Neural cell (in vitro differentiated cells): Measurements from ENCODE around the gene DST. TPM values are rescaled to one million over a fixed set of nuclear protein-coding genes. Genes with fewer than 3 reads are reported as not detected.

Experiments
- H2AFZ ChIP-seq: fragments of 200-600, 300-800 bp; sonication (generic), shearing (Covaris generic); 2 replicates; pipeline ENCODE4 v1.6.0; 2014; ENCODE audit warnings: low read depth, mild to moderate bottlenecking, antibody characterized with exemption, low read length, moderate library complexity
- H3F3A ChIP-seq: fragments of 200-600 bp; shearing (Covaris generic); 2 replicates; pipeline ENCODE4 v1.6.1; 2016; ENCODE audit warnings: mild to moderate bottlenecking, moderate library complexity, mixed read lengths, antibody characterized with exemption, low read length; ENCODE audit not compliant: insufficient read depth, poor library complexity, severe bottlenecking
- H3K27ac ChIP-seq: fragments of 200-600, 300-800 bp; sonication (generic), shearing (Covaris generic); 2 replicates; pipeline ENCODE4 v1.5.1; 2014; ENCODE audit warnings: mild to moderate bottlenecking, low read length, moderate library complexity
- H3K27me3 ChIP-seq: fragments of 300-800, 200-600 bp; sonication (generic), shearing (Covaris generic); 2 replicates; pipeline ENCODE4 v1.6.0; 2014; ENCODE audit warnings: mild to moderate bottlenecking, low read depth, low read length, moderate library complexity; ENCODE audit not compliant: insufficient read depth
- H3K36me3 ChIP-seq: fragments of 300-800, 200-600 bp; sonication (generic), shearing (Covaris generic); 2 replicates; pipeline ENCODE4 v1.5.1; 2014; ENCODE audit warnings: mild to moderate bottlenecking, antibody characterized with exemption, low read length, moderate library complexity; ENCODE audit not compliant: insufficient read depth
- H3K4me2 ChIP-seq: fragments of 300-800, 200-600 bp; sonication (generic), shearing (Covaris generic); 2 replicates; pipeline ENCODE4 v1.6.0; 2014; ENCODE audit warnings: mild to moderate bottlenecking, low read length
- H3K4me3 ChIP-seq: fragments of 300-800, 200-600 bp; sonication (generic), shearing (Covaris generic); 2 replicates; pipeline ENCODE4 v1.5.1; 2014; ENCODE audit warnings: mild to moderate bottlenecking, low read length, moderate library complexity
- H3K79me2 ChIP-seq: fragments of 200-600 bp; shearing (Covaris generic); replicated peaks from 2 replicates; pipeline ENCODE4 v1.6.0; 2014; ENCODE audit warnings: mild to moderate bottlenecking, low read length, moderate library complexity; ENCODE audit not compliant: insufficient read depth
- H3K9ac ChIP-seq: fragments of 300-800, 200-600 bp; sonication (generic), shearing (Covaris generic); 2 replicates; pipeline ENCODE4 v1.6.1; 2016; ENCODE audit warnings: mild to moderate bottlenecking, low read length, mixed read lengths
- H3K9me2 ChIP-seq: fragments of 200-600 bp; shearing (Covaris generic); 2 replicates; pipeline ENCODE4 v1.6.1; 2016; ENCODE audit warnings: mild to moderate bottlenecking, low read length, mixed read lengths; ENCODE audit not compliant: insufficient read depth
- H3K9me3 ChIP-seq: fragments of 200-600, 300-800 bp; sonication (generic), shearing (Covaris generic); 2 replicates; pipeline ENCODE4 v1.6.1; 2016; ENCODE audit warnings: mild to moderate bottlenecking, mixed run types, low read length, moderate library complexity, mixed read lengths
- H4K20me1 ChIP-seq: fragments of 200-600 bp; shearing (Covaris generic); 2 replicates; pipeline ENCODE4 v1.6.1; 2016; ENCODE audit warnings: mild to moderate bottlenecking, mixed run types; ENCODE audit not compliant: insufficient read depth
- EP300 ChIP-seq: fragments of 450-650 bp; conservative IDR thresholded peaks from 2 replicates; pipeline ENCODE4 v1.6.1; 2014; ENCODE audit warnings: antibody characterized with exemption, mild to moderate bottlenecking, moderate library complexity; ENCODE audit not compliant: poor library complexity, severe bottlenecking
- EZH2 ChIP-seq: fragments of 200-600, 300-800 bp; shearing (Covaris generic), sonication (generic); IDR thresholded peaks from 2 replicates; pipeline ENCODE4 v1.6.1; 2014; ENCODE audit warnings: antibody characterized with exemption, low read length, borderline replicate concordance, mild to moderate bottlenecking; ENCODE audit not compliant: insufficient read depth, poor library complexity, severe bottlenecking
- MXI1 ChIP-seq: fragments of 450-650 bp; conservative IDR thresholded peaks from 2 replicates; pipeline ENCODE4 v1.6.1; 2014; ENCODE audit warnings: antibody characterized with exemption, mild to moderate bottlenecking; ENCODE audit not compliant: poor library complexity, severe bottlenecking
- POLR2AphosphoS5 ChIP-seq: IDR thresholded peaks from 2 replicates; pipeline ENCODE4 v1.6.1; 2012
- RAD21 ChIP-seq: fragments of 450-650 bp; conservative IDR thresholded peaks from 2 replicates; pipeline ENCODE4 v1.6.1; 2014; ENCODE audit warnings: antibody characterized with exemption, mild to moderate bottlenecking, moderate library complexity
- REST ChIP-seq: IDR thresholded peaks from 2 replicates; pipeline ENCODE4 v1.6.1; 2012; ENCODE audit warnings: borderline replicate concordance
- SMC3 ChIP-seq: fragments of 450-650 bp; conservative IDR thresholded peaks from 2 replicates; pipeline ENCODE4 v1.6.1; 2014; ENCODE audit warnings: antibody characterized with exemption, mild to moderate bottlenecking, moderate library complexity; ENCODE audit not compliant: poor library complexity
- TAF1 ChIP-seq: IDR thresholded peaks from 2 replicates; pipeline ENCODE4 v1.6.1; 2012; ENCODE audit warnings: low read depth
- polyA plus RNA-seq: library from polyadenylated mRNA; depleted of rRNA; stranded (reverse); fragments of >200 nt; gene quantifications from 2 replicates; pipeline ENCODE4 v1.2.3, GENCODE V29; 2014
- TF ChIP-seq, protein P1 (sequence below): fragments of 450-650 bp; IDR thresholded peaks from 2 replicates; pipeline ENCODE4 v1.5.1; 2014; ENCODE audit warnings: antibody characterized with exemption, mild to moderate bottlenecking, moderate library complexity; ENCODE audit not compliant: poor library complexity, severe bottlenecking

DST gene
- polyA plus RNA-seq, 1 donor from 2014 or later: 118 TPM

GRCh38 chr6:56686429-56686828, 43.7 kb upstream of the DST start:
- H3K36me3 ChIP-seq: no peaks in the 10 kb centered on the region
- no peaks in the 10 kb centered on the region for H3K9me3 ChIP-seq
- H3K9me2 ChIP-seq: no peaks in the 10 kb centered on the region
- no peaks in the 10 kb centered on the region for H3K79me2 ChIP-seq
- H4K20me1 ChIP-seq: no peaks in the 10 kb centered on the region
- H2AFZ ChIP-seq: no peak overlapping the region
- H3K4me2 ChIP-seq: no peak overlapping the region
- no peaks in the 10 kb centered on the region for H3K27me3 ChIP-seq
- H3K27ac ChIP-seq: no peak overlapping the region
- no peak overlapping the region for H3K4me3 ChIP-seq
- TF ChIP-seq POLR2AphosphoS5 (no peak), MXI1 (no peak), TAF1 (no peak), EZH2 (no peak), REST (no peak), EP300 (no peak), SMC3 (no peak), RAD21 (no peak)
- TF ChIP-seq, protein P1, sequence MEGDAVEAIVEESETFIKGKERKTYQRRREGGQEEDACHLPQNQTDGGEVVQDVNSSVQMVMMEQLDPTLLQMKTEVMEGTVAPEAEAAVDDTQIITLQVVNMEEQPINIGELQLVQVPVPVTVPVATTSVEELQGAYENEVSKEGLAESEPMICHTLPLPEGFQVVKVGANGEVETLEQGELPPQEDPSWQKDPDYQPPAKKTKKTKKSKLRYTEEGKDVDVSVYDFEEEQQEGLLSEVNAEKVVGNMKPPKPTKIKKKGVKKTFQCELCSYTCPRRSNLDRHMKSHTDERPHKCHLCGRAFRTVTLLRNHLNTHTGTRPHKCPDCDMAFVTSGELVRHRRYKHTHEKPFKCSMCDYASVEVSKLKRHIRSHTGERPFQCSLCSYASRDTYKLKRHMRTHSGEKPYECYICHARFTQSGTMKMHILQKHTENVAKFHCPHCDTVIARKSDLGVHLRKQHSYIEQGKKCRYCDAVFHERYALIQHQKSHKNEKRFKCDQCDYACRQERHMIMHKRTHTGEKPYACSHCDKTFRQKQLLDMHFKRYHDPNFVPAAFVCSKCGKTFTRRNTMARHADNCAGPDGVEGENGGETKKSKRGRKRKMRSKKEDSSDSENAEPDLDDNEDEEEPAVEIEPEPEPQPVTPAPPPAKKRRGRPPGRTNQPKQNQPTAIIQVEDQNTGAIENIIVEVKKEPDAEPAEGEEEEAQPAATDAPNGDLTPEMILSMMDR: no peak
- H3F3A ChIP-seq: no peaks in the 10 kb centered on the region
- no peak overlapping the region for H3K9ac ChIP-seq

DNA sequence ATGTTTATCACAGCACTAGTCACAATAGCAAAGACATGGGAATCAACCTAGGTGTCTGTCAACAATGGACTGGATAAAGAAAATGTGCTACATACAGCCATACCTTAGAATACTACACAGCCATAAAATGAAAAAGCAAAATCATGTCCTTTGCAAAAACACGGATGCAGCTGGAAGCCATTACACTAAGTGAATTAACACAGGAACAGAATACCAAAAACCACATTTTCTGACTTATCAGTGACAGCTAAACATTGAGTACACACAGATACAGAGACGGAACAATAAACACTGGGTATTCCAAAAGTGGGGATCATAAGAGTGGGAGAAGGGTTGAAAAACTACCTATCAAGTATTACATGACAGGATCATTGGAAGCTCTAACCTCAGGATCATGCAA, 43.3 kb upstream of the DST start:
- H3K79me2 ChIP-seq: no peaks in the 10 kb centered on the region
- no peaks in the 10 kb centered on the region for H3K36me3 ChIP-seq
- H3K9me2 ChIP-seq: no peaks in the 10 kb centered on the region
- TF ChIP-seq SMC3 (no peak), EP300 (no peak), POLR2AphosphoS5 (no peak), RAD21 (no peak), EZH2 (no peak)
- H3F3A ChIP-seq: no peaks in the 10 kb centered on the region
- no peak overlapping the region for H3K4me3 ChIP-seq
- no peak overlapping the region for H3K4me2 ChIP-seq
- no peaks in the 10 kb centered on the region for H3K27me3 ChIP-seq
- no peaks in the 10 kb centered on the region for H3K9me3 ChIP-seq
- no peak overlapping the region for H2AFZ ChIP-seq
- no peaks in the 10 kb centered on the region for H4K20me1 ChIP-seq
- H3K27ac ChIP-seq: no peak overlapping the region
- H3K9ac ChIP-seq: no peak overlapping the region
